Stimulated activated naive CD8-positive, alpha-beta T cell treated with anti-CD3 and anti-CD28 coated beads, Interleukin-15, Interleukin-2, amounts not matched to agents 100 U/mL and 50 U/mL, for 24 hours (primary cell): ENCODE data around the gene MTMR8.

Experiments
- ATAC-seq: fragments of 150-1000 bp; cut with Tn5 transposase; one replicate; pipeline ENCODE4 v1.10.0; 2021
- DNase-seq: peaks from one replicate; pipeline ENCODE4 v3.0.0; 2021

MTMR8 gene

GRCh38 chrX:64306712-64307111 lies 88.5 kb downstream of the MTMR8 start:
- no peak for ATAC-seq
- DNase-seq: no peak

GRCh38 chrX:64291123-64291522 lies 104.1 kb downstream of the MTMR8 start:
- no peak for DNase-seq
- no peak for ATAC-seq

- no peak for ATAC-seq
- no peak for DNase-seq
These were observed 130.0 kb downstream of the MTMR8 start for GRCh38 chrX:64265265-64265664.

GRCh38 chrX:64230123-64230970 lies 164.9 kb downstream of the MTMR8 start, which contains the start of gene ASB12:
Gene ASB12 (minus strand): TSS chrX:64230607. CDS start chrX:64225650, 4,957 bp downstream.
- DNase-seq (no peak), ATAC-seq (no peak)

GRCh38 chrX:64229154-64229553 lies 166.1 kb downstream of the MTMR8 start:
- no peak for DNase-seq
- ATAC-seq: no peak
